GM19099 (cell line): ENCODE data around the gene ZGPAT.

Source experiments
- POLR2A ChIP-seq: IDR thresholded peaks from 3 replicates; pipeline ENCODE4 v1.6.1; 2011; ENCODE audit warnings: low read depth; ENCODE audit not compliant: insufficient read length; ENCODE audit errors: extremely low read depth

ZGPAT gene

GRCh38 chr20:63673951-63674350 lies 33.9 kb upstream of the ZGPAT start:
- no peak for TF ChIP-seq POLR2A

- TF ChIP-seq POLR2A: no peak
These were observed 32.0 kb upstream of the ZGPAT start for GRCh38 chr20:63675681-63676368.

- TF ChIP-seq POLR2A: no peak
These were observed 29.8 kb upstream of the ZGPAT start for GRCh38 chr20:63678071-63678470.

GRCh38 chr20:63678667-63679465 lies 29.0 kb upstream of the ZGPAT start:
- TF ChIP-seq POLR2A: no peak

DNA sequence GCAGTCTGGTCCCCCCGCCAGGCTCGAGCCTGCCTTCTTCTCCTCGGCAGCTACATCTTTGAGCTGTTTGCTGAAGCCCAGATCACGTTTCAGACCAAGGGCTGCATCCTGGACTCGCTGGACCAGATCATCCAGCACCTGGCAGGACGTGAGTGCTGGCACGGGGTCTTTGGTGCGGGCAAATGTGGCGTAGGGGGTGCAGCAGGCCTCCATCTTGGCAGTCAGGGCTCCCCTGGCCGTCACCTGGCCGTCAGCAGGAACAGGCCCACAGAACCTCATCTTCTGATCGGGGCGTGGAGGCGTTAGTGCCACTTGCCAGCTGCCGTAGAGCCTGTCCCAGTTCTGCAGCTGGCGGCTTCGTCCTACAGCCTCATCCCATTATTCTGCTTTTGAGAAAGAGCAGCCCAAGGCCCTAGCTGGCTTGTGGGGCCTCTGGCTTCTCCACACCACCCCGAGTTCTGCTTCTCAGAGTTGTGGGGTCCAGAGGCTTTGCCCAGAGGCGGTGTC lies 28.0 kb upstream of the ZGPAT start:
- no peak for TF ChIP-seq POLR2A

DNA sequence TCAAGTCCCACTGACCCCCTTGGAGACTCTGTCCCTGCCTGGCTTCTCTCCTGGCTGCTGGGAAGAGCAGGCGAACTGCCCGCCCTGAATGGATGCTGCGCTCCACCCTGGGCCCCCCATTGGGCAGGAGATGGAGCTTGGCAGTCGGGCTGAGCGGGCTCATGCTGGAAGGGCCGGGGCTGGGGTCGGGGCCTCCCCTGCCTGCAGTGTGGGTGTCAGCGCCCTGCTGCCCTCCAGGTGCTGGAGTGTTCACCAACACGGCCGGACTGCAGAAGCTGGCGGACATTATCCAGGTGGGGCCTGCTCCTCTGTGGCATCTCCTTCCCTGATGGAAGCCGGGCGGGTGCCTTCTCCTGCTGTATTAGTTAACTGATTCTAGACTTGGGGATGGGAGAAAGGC lies 27.4 kb upstream of the ZGPAT start:
- TF ChIP-seq POLR2A: no peak

- TF ChIP-seq POLR2A: no peak
These were observed 26.8 kb upstream of the ZGPAT start for GRCh38 chr20:63680857-63681608.

- no peak for TF ChIP-seq POLR2A
These were observed 26.2 kb upstream of the ZGPAT start for GRCh38 chr20:63681609-63682142.

GRCh38 chr20:63682384-63683139 lies 25.3 kb upstream of the ZGPAT start:
- no peak for TF ChIP-seq POLR2A

GRCh38 chr20:63685269-63686026 lies 22.4 kb upstream of the ZGPAT start:
- TF ChIP-seq POLR2A: no peak

- TF ChIP-seq POLR2A: no peak
These were observed 21.7 kb upstream of the ZGPAT start for GRCh38 chr20:63686094-63686491.

DNA sequence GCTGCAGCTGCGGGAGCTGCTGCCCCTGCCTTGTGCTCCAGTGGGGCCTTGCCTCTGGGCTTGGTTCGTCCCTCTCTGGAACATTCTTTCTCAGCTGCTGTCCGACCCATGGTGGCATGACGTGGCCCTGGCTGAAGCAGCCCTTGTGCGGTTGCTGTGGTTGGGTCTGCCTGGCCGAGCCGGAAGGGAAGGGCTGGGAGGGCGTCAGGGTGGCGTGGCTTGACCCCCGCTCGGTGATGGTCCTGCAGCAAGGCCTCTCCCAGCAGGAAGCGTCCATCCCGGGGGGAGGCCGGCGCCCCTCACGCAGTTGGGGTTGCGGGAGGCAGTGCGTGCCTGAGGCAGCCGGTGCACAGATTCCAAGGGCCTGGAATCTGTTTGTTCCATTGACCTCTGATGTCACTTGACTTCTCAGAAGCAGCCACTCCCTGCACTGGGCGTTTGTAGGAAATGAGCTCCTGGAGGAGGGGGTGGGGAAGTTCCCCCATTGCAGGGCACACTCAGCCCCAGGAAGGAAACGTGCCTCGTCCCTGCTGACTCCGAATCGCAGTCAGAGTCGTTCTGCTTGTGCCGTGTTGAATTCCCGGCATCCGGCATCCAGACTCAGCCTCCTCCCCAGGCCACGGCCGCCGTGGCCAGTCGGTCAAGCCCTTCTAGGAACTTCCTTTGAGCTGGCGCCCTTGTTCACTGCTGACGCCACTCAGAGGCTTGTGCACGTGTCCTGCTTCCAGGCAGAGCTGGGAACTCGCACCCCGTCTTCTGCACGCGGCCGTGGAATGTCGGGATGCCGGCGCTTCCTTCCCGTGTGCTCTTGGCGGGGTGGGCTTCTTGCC lies 21.1 kb upstream of the ZGPAT start:
- no peak for TF ChIP-seq POLR2A
